ENCODE data around the gene HNRNPCL1. TPM values are rescaled to one million over a fixed set of nuclear protein-coding genes. Genes with fewer than 3 reads are reported as not detected.
"Not testable (repeated sequence)": the region's sequence is repeated elsewhere in the genome, so short reads cannot be mapped to it uniquely, and the experiment has no call there.

The HNRNPCL1 gene
- total RNA-seq (ENCODE audit: unreplicated experiment), result not detected
- long read RNA-seq, result 0 reads

GRCh38 chr1:12848620-12849019 is at the start of gene HNRNPCL1:
HNRNPCL1 (minus strand) TSS chr1:12848720; CDS start chr1:12848289, 431 bp downstream.
- not testable (repeated sequence) for H3K36me3 Mint-ChIP-seq (ENCODE audit: low read depth, unreplicated experiment); DNase-seq (ENCODE audit: low spot score); H3K27ac Mint-ChIP-seq (ENCODE audit: unreplicated experiment); H3K27me3 Mint-ChIP-seq (ENCODE audit: unreplicated experiment); H3K4me1 Mint-ChIP-seq (ENCODE audit: unreplicated experiment)
- Mint-ChIP-seq H3K9me3 (ENCODE audit: unreplicated experiment) (peaks cover 11% of the 10 kb centered on the region), H3K4me3 (ENCODE audit: unreplicated experiment) (peak within 1 kb of the TSS; percentile 1)

- H3K27me3 Mint-ChIP-seq (ENCODE audit: unreplicated experiment); H3K27ac Mint-ChIP-seq (ENCODE audit: unreplicated experiment); H3K4me3 Mint-ChIP-seq (ENCODE audit: unreplicated experiment); DNase-seq (ENCODE audit: low spot score); H3K36me3 Mint-ChIP-seq (ENCODE audit: low read depth, unreplicated experiment); H3K4me1 Mint-ChIP-seq (ENCODE audit: unreplicated experiment); H3K9me3 Mint-ChIP-seq (ENCODE audit: unreplicated experiment): not testable (repeated sequence)
These were observed 49.6 kb upstream of the HNRNPCL1 start, which contains the start of gene PRAMEF10 for GRCh38 chr1:12898170-12898569. PRAMEF10 (minus strand) TSS chr1:12898270; CDS start chr1:12895847, 2,423 bp downstream.

GRCh38 chr1:12886101-12886500 is 37.6 kb upstream of the HNRNPCL1 start, which contains the start of gene PRAMEF4:
PRAMEF4 (minus strand) TSS chr1:12886201; CDS start chr1:12883394, 2,807 bp downstream.
- H3K9me3 Mint-ChIP-seq (ENCODE audit: unreplicated experiment); H3K4me3 Mint-ChIP-seq (ENCODE audit: unreplicated experiment); DNase-seq (ENCODE audit: low spot score); H3K27ac Mint-ChIP-seq (ENCODE audit: unreplicated experiment); H3K27me3 Mint-ChIP-seq (ENCODE audit: unreplicated experiment); H3K36me3 Mint-ChIP-seq (ENCODE audit: low read depth, unreplicated experiment); H3K4me1 Mint-ChIP-seq (ENCODE audit: unreplicated experiment): not testable (repeated sequence)

- not testable (repeated sequence) for H3K36me3 Mint-ChIP-seq (ENCODE audit: low read depth, unreplicated experiment); H3K9me3 Mint-ChIP-seq (ENCODE audit: unreplicated experiment); H3K27ac Mint-ChIP-seq (ENCODE audit: unreplicated experiment); DNase-seq (ENCODE audit: low spot score); H3K4me1 Mint-ChIP-seq (ENCODE audit: unreplicated experiment); H3K4me3 Mint-ChIP-seq (ENCODE audit: unreplicated experiment); H3K27me3 Mint-ChIP-seq (ENCODE audit: unreplicated experiment)
These were observed 29.9 kb upstream of the HNRNPCL1 start for GRCh38 chr1:12878453-12878852.

GRCh38 chr1:12863131-12863880 is 14.8 kb upstream of the HNRNPCL1 start:
- H3K27me3 Mint-ChIP-seq (ENCODE audit: unreplicated experiment); DNase-seq (ENCODE audit: low spot score); H3K36me3 Mint-ChIP-seq (ENCODE audit: low read depth, unreplicated experiment); H3K4me1 Mint-ChIP-seq (ENCODE audit: unreplicated experiment); H3K4me3 Mint-ChIP-seq (ENCODE audit: unreplicated experiment); H3K27ac Mint-ChIP-seq (ENCODE audit: unreplicated experiment): not testable (repeated sequence)
- H3K9me3 Mint-ChIP-seq (ENCODE audit: unreplicated experiment), result peaks cover 11% of the 10 kb centered on the region

- H3K4me1 Mint-ChIP-seq (ENCODE audit: unreplicated experiment); H3K27ac Mint-ChIP-seq (ENCODE audit: unreplicated experiment); DNase-seq (ENCODE audit: low spot score); H3K4me3 Mint-ChIP-seq (ENCODE audit: unreplicated experiment); H3K27me3 Mint-ChIP-seq (ENCODE audit: unreplicated experiment); H3K36me3 Mint-ChIP-seq (ENCODE audit: low read depth, unreplicated experiment): not testable (repeated sequence)
- peaks cover 22% of the 10 kb centered on the region for H3K9me3 Mint-ChIP-seq (ENCODE audit: unreplicated experiment)
These were observed 8.3 kb upstream of the HNRNPCL1 start, which contains the start of gene PRAMEF2 for GRCh38 chr1:12856786-12857185. PRAMEF2 (plus strand) TSS chr1:12857086; CDS start chr1:12859010, 1,924 bp downstream.

- no peaks in the 10 kb centered on the region for H3K4me1 Mint-ChIP-seq (ENCODE audit: unreplicated experiment)
- peaks cover 19% of the 10 kb centered on the region for H3K9me3 Mint-ChIP-seq (ENCODE audit: unreplicated experiment)
- H3K36me3 Mint-ChIP-seq (ENCODE audit: low read depth, unreplicated experiment), result no peaks in the 10 kb centered on the region
- no peak for TF ChIP-seq CTCF (IDR thresholded peaks at IDR 0.05; ENCODE audit: unreplicated experiment)
- no peak overlapping the region for H3K4me3 Mint-ChIP-seq (ENCODE audit: unreplicated experiment)
- DNase-seq (ENCODE audit: low spot score), result no peak
- H3K27me3 Mint-ChIP-seq (ENCODE audit: unreplicated experiment), result peaks cover 1% of the 10 kb centered on the region
- no peak overlapping the region for H3K27ac Mint-ChIP-seq (ENCODE audit: unreplicated experiment)
These were observed 3.3 kb upstream of the HNRNPCL1 start for GRCh38 chr1:12851779-12852178.

- H3K27me3 Mint-ChIP-seq (ENCODE audit: unreplicated experiment), result not testable (repeated sequence)
These were observed 15.3 kb downstream of the HNRNPCL1 start for GRCh38 chr1:12833251-12833650.

GRCh38 chr1:12831310-12831709 is 17.2 kb downstream of the HNRNPCL1 start, which contains the start of gene PRAMEF11:
PRAMEF11 (minus strand) TSS chr1:12831410; CDS start chr1:12828789, 2,621 bp downstream.
- H3K4me1 Mint-ChIP-seq (ENCODE audit: unreplicated experiment); DNase-seq (ENCODE audit: low spot score); H3K27ac Mint-ChIP-seq (ENCODE audit: unreplicated experiment); H3K9me3 Mint-ChIP-seq (ENCODE audit: unreplicated experiment); H3K4me3 Mint-ChIP-seq (ENCODE audit: unreplicated experiment); H3K27me3 Mint-ChIP-seq (ENCODE audit: unreplicated experiment); H3K36me3 Mint-ChIP-seq (ENCODE audit: low read depth, unreplicated experiment): not testable (repeated sequence)

More at GRCh38 chr1:12833251-12833650, 15.3 kb downstream of the HNRNPCL1 start:
- H3K4me3 Mint-ChIP-seq (ENCODE audit: unreplicated experiment); H3K36me3 Mint-ChIP-seq (ENCODE audit: low read depth, unreplicated experiment); DNase-seq (ENCODE audit: low spot score); H3K27ac Mint-ChIP-seq (ENCODE audit: unreplicated experiment); H3K9me3 Mint-ChIP-seq (ENCODE audit: unreplicated experiment); H3K4me1 Mint-ChIP-seq (ENCODE audit: unreplicated experiment): not testable (repeated sequence)

- H3K27me3 Mint-ChIP-seq (ENCODE audit: unreplicated experiment); H3K27ac Mint-ChIP-seq (ENCODE audit: unreplicated experiment); H3K4me1 Mint-ChIP-seq (ENCODE audit: unreplicated experiment); H3K36me3 Mint-ChIP-seq (ENCODE audit: low read depth, unreplicated experiment); DNase-seq (ENCODE audit: low spot score); H3K4me3 Mint-ChIP-seq (ENCODE audit: unreplicated experiment): not testable (repeated sequence)
- peaks cover 12% of the 10 kb centered on the region for H3K9me3 Mint-ChIP-seq (ENCODE audit: unreplicated experiment)
These were observed 29.5 kb downstream of the HNRNPCL1 start for GRCh38 chr1:12819061-12819460.
